Esophagus muscularis mucosa (tissue), 4 donors: Measurements from ENCODE around the gene KRT75. TPM values are rescaled to one million over a fixed set of nuclear protein-coding genes. Genes with fewer than 3 reads are reported as not detected.

Experiments
- DNase-seq: peaks from one replicate; pipeline ENCODE4 v3.0.0-alpha.2; 2017; ENCODE audit errors: extremely low spot score
- H3K27ac ChIP-seq, 4 donors: fragments of 200-600 bp; sonication (generic); replicated peaks in 1 of 4; 1 replicate in 3 of 4; 2 replicates in 1 of 4; pipeline ENCODE4 v1.5.1; 2016 to 2019; ENCODE audit warnings: mild to moderate bottlenecking in 1 of 4
- H3K27me3 ChIP-seq, 4 donors: fragments of 200-600 bp; sonication (generic); one replicate each; pipeline versions ENCODE4 v1.5.1 to v1.6.0; 2016 to 2019
- H3K36me3 ChIP-seq, 4 donors: fragments of 200-600 bp; sonication (generic); one replicate each; pipeline ENCODE4 v1.5.1; 2016 to 2019
- H3K4me1 ChIP-seq, 4 donors: fragments of 200-600 bp; sonication (generic); one replicate each; pipeline ENCODE4 v1.5.1; 2016 to 2019
- H3K4me3 ChIP-seq, 4 donors: fragments of 200-600 bp; sonication (generic); 1 replicate in 2 of 4; 2 replicates in 2 of 4; pipeline ENCODE4 v1.5.1; 2016 to 2019; ENCODE audit warnings: mild to moderate bottlenecking in 4 of 4, moderate library complexity in 1 of 4
- H3K9me3 ChIP-seq, 4 donors: fragments of 200-600 bp; sonication (generic); 1 replicate in 3 of 4; 2 replicates in 1 of 4; pipeline ENCODE4 v1.5.1; 2016 to 2019
- EP300 ChIP-seq: sonication (generic); formaldehyde crosslinking; IDR thresholded peaks from one replicate; pipeline ENCODE4 v1.6.1; 2017; ENCODE audit warnings: antibody characterized with exemption
- POLR2A ChIP-seq: fragments of 450-650 bp; IDR thresholded peaks from one replicate; pipeline ENCODE4 v1.6.1; 2017; ENCODE audit warnings: antibody characterized with exemption, moderate library complexity, mild to moderate bottlenecking, low read depth
- POLR2AphosphoS5 ChIP-seq, 2 donors: sonication (generic); formaldehyde crosslinking; IDR thresholded peaks; one replicate each; pipeline ENCODE4 v1.6.1; 2017; ENCODE audit warnings: antibody characterized with exemption in 2 of 2
- WGBS: methylation state at CpG from one replicate; pipeline ENCODE4 v1.1.5; 2018; 5-methylcytosine and 5-hydroxymethylcytosine counted together
- intact Hi-C: fragments of 100-400 bp; cut with DNase I; formaldehyde crosslinking; loops from one replicate; pipeline ENCODE4 v1.15.1; 2023
- total RNA-seq, 4 donors: library from RNA; depleted of rRNA; stranded (reverse); fragments of >200 nt; gene quantifications; one replicate each; pipeline versions ENCODE4 v1.1.0 to v1.2.1, GENCODE V29; 2016
- TF ChIP-seq, protein P1 (sequence below), 3 experiments: fragments of 200-600 bp in 2 of 3; fragments of 450-650 bp in 1 of 3; sonication (generic) in 2 of 3; IDR thresholded peaks; one replicate each; pipeline ENCODE4 v1.5.1; 2017 to 2019; ENCODE audit warnings: antibody characterized with exemption in 3 of 3, mild to moderate bottlenecking in 2 of 3, moderate library complexity in 1 of 3

Gene KRT75
- total RNA-seq, 4 donors from 2014 or later: not detected

DNA sequence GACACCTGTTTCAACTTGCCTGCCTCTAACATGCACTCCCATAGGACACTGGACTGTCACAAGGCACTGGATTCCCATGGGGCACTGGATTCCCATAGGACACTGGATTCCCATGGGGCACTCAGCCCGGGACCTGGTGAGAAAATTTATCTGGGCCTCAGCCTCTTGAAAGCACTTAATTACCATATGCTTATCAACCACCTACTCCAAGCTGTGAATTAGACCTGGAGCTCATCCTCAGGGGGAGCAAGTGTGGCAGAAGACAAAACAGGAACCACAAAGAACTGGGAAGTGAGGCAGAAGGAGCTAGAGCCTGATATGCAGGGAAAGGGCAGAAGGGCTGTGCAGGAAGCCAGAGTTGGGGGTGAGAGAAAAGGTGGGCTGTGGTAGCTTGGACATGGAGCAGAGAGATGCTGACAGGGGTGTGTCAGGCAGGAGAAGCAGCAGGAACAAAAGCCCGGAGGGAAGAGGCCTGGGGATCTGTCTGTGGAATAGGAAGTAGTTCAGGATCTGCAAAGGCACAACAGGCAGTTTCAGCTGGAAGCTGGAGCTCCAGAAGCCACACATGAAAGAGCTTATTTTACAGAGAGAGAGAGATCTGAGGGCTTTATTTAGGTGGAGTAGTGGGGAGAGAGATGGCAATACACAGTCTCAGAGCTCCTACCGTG, 31.2 kb downstream of the KRT75 start:
- DNase-seq: no peak
- H3K27me3 ChIP-seq: peaks cover 0 to 36% (median 0%) of the 10 kb centered on the region in 4 donors
- H3K9me3 ChIP-seq: no peaks in the 10 kb centered on the region
- H3K27ac ChIP-seq: no peak overlapping the region
- 54% methylated on average over 2 of the region's 3 CpGs for WGBS
- no peaks in the 10 kb centered on the region for H3K36me3 ChIP-seq
- intact Hi-C loops: no loop called here
- H3K4me1 ChIP-seq: no peaks in the 10 kb centered on the region
- H3K4me3 ChIP-seq: no peak overlapping the region
- TF ChIP-seq POLR2AphosphoS5 (IDR thresholded peaks at IDR 0.05) (no peak), POLR2A (no peak), EP300 (no peak)
- TF ChIP-seq, protein P1, sequence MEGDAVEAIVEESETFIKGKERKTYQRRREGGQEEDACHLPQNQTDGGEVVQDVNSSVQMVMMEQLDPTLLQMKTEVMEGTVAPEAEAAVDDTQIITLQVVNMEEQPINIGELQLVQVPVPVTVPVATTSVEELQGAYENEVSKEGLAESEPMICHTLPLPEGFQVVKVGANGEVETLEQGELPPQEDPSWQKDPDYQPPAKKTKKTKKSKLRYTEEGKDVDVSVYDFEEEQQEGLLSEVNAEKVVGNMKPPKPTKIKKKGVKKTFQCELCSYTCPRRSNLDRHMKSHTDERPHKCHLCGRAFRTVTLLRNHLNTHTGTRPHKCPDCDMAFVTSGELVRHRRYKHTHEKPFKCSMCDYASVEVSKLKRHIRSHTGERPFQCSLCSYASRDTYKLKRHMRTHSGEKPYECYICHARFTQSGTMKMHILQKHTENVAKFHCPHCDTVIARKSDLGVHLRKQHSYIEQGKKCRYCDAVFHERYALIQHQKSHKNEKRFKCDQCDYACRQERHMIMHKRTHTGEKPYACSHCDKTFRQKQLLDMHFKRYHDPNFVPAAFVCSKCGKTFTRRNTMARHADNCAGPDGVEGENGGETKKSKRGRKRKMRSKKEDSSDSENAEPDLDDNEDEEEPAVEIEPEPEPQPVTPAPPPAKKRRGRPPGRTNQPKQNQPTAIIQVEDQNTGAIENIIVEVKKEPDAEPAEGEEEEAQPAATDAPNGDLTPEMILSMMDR (IDR thresholded peaks at IDR 0.05): no peak

DNA sequence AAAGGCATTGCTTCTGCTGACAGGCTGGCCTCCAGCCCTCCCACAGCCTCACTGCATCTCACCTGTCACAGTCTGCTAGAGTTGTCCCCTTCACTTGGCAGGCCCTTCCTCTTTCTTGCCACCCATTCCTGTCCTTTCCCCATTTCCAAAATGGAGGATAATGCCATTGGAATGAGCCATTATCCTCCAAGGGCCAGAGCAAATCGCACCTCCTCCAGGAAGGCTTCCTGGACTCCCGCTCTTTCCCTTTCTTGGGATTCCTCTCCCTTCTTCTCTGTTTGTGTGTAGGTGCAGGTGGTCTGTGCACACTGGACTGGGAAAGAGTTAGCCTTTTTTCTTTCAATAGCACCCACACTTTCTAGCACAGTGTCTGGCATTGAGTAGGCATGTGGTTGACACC, 31.8 kb downstream of the KRT75 start:
- H3K27ac ChIP-seq: no peak overlapping the region
- H3K4me3 ChIP-seq: no peak overlapping the region
- WGBS: 92% methylated on average over 2 of the region's 2 CpGs
- TF ChIP-seq, protein P1 (IDR thresholded peaks at IDR 0.05): no peak
- no peak for TF ChIP-seq EP300
- no peak for TF ChIP-seq POLR2A
- no peak for TF ChIP-seq POLR2AphosphoS5 (IDR thresholded peaks at IDR 0.05)
- no peaks in the 10 kb centered on the region for H3K4me1 ChIP-seq
- no peak for DNase-seq
- peaks cover 0 to 31% (median 0%) of the 10 kb centered on the region in 4 donors for H3K27me3 ChIP-seq
- intact Hi-C loops: no loop called here
- no peaks in the 10 kb centered on the region for H3K36me3 ChIP-seq
- no peaks in the 10 kb centered on the region for H3K9me3 ChIP-seq

DNA sequence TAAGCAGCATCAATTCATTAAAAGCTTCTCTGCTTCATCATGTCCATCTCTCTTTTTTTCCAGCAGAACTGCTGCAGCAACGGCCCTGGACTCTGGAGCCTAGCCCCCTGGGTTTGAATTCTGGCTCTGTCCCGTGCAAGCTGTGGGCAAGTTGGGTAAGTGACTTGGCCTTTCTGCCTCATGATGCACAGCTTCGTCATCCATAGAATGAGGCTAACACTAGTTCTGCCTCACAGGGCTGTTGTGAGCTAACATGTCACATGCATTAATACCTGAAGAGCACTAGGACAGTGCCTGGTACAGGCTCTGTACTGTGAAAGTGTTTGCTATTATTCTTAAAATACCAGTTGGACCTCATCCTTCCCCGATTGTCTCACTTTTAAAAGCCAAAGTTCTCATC, 32.2 kb downstream of the KRT75 start:
- Histone ChIP-seq H3K36me3 (no peaks in the 10 kb centered on the region), H3K9me3 (no peaks in the 10 kb centered on the region), H3K4me1 (no peaks in the 10 kb centered on the region), H3K27ac (no peak overlapping the region), H3K27me3 (peaks cover 0 to 29% (median 0%) of the 10 kb centered on the region in 4 donors), H3K4me3 (no peak overlapping the region)
- intact Hi-C loops: no loop called here
- TF ChIP-seq, protein P1 (IDR thresholded peaks at IDR 0.05): no peak
- TF ChIP-seq POLR2AphosphoS5 (IDR thresholded peaks at IDR 0.05) (no peak), EP300 (no peak), POLR2A (no peak)
- WGBS: 90% methylated on average over 4 of the region's 4 CpGs
- no peak for DNase-seq

- Histone ChIP-seq H3K9me3 (no peaks in the 10 kb centered on the region), H3K27me3 (peaks cover 0 to 25% (median 0%) of the 10 kb centered on the region in 4 donors), H3K4me1 (no peaks in the 10 kb centered on the region), H3K4me3 (no peak overlapping the region), H3K27ac (no peak overlapping the region), H3K36me3 (no peaks in the 10 kb centered on the region)
- WGBS: 90% methylated on average over 5 of the region's 5 CpGs
- intact Hi-C loops: no loop called here
- no peak for DNase-seq
- TF ChIP-seq, protein P1 (IDR thresholded peaks at IDR 0.05): no peak
- TF ChIP-seq POLR2AphosphoS5 (IDR thresholded peaks at IDR 0.05) (no peak), POLR2A (no peak), EP300 (no peak)
These were observed 32.6 kb downstream of the KRT75 start for GRCh38 chr12:52401526-52401925.

DNA sequence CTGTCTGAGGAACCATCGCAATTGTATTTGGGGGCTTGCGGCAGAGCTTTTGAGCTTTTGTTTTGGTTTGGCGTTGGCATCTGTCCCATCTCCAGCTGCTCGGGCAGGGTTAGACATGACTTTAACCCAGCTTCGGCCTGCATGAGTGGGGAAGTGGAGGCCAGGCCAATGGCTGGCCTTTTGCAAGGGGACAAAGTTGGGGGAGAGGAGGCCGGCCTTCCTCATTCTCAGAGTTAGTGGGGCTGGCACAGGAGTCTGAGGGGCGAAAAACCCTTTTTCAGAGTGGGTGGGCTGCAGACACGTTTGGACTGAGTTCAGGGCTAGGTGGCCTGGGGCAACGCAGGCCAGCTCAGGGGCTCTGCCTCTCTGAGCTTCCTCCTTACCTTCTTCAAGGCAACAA, 33.3 kb downstream of the KRT75 start:
- WGBS: 93% methylated on average over 8 of the region's 9 CpGs
- Histone ChIP-seq H3K4me1 (no peaks in the 10 kb centered on the region), H3K4me3 (no peak overlapping the region), H3K9me3 (no peaks in the 10 kb centered on the region), H3K36me3 (no peaks in the 10 kb centered on the region), H3K27me3 (peaks cover 0 to 19% (median 0%) of the 10 kb centered on the region in 4 donors), H3K27ac (no peak overlapping the region)
- DNase-seq: no peak
- TF ChIP-seq POLR2AphosphoS5 (IDR thresholded peaks at IDR 0.05) (no peak), POLR2A (no peak), EP300 (no peak)
- TF ChIP-seq, protein P1 (IDR thresholded peaks at IDR 0.05): no peak
- intact Hi-C loops: no loop called here
